ENCODE data around the gene FAM200B. TPM values are rescaled to one million over a fixed set of nuclear protein-coding genes. Genes with fewer than 3 reads are reported as not detected.
A peak's percentile ranks its signal among the peaks of the same experiment; 100 is the strongest.

The FAM200B gene
- total RNA-seq, 4 donors from 2014 or later = 40.4 to 88.5 (median 71.2) TPM

DNA sequence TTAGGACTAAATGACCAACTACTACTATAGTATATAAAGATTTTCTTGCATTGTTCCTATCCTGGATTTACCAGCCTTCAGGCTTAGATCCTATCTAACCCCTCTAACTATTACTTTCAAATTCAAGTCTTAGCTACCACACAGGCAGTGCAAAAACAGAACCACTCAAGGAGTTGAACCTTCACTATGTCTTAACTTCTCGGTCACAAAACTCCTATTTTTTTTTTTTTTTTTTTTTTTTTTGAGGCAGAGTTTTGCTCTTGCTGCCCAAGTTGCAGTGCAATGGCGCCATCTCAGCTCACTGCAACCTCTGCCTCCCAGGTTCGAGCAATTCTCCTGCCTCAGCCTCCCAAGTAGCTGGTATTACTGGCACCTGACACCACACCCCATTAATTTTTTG, 6.3 kb upstream of the FAM200B start:
- TF ChIP-seq POLR2AphosphoS5 (IDR thresholded peaks at IDR 0.05) (no peak), POLR2A (IDR thresholded peaks at IDR 0.05; ENCODE audit: low read depth) (no peak), EP300 (IDR thresholded peaks at IDR 0.05) (no peak)
- TF ChIP-seq, protein P1, sequence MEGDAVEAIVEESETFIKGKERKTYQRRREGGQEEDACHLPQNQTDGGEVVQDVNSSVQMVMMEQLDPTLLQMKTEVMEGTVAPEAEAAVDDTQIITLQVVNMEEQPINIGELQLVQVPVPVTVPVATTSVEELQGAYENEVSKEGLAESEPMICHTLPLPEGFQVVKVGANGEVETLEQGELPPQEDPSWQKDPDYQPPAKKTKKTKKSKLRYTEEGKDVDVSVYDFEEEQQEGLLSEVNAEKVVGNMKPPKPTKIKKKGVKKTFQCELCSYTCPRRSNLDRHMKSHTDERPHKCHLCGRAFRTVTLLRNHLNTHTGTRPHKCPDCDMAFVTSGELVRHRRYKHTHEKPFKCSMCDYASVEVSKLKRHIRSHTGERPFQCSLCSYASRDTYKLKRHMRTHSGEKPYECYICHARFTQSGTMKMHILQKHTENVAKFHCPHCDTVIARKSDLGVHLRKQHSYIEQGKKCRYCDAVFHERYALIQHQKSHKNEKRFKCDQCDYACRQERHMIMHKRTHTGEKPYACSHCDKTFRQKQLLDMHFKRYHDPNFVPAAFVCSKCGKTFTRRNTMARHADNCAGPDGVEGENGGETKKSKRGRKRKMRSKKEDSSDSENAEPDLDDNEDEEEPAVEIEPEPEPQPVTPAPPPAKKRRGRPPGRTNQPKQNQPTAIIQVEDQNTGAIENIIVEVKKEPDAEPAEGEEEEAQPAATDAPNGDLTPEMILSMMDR (IDR thresholded peaks at IDR 0.05) = no peak

DNA sequence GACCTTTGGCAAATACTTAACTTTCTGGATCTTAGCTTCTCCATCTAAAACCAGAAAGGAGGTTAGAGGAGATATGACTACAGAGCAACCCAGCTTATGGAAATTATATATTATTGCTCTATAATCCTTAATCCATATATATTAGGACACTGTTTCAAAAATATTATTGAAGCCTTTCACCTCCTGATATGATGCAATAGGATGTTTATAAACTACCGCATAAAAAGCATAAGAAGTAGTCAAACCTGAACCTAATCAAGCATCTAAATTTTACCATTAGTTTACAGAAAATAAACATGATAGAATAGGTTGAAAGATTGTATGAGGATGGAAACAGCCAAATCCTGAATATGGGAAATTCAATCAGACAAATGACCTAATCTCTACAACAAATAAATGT, 5.6 kb upstream of the FAM200B start:
- WGBS = 95% methylated on average over 1 of the region's 1 CpG
- H3K36me3 ChIP-seq = no peaks in the 10 kb centered on the region
- H3K27me3 ChIP-seq = no peaks in the 10 kb centered on the region
- TF ChIP-seq POLR2AphosphoS5 (IDR thresholded peaks at IDR 0.05) = no peak
- no peak for TF ChIP-seq EP300 (IDR thresholded peaks at IDR 0.05)
- no peak for TF ChIP-seq POLR2A (IDR thresholded peaks at IDR 0.05; ENCODE audit: low read depth)
- TF ChIP-seq, protein P1 (IDR thresholded peaks at IDR 0.05) = no peak
- H3K27ac ChIP-seq (replicated peaks in 1 of 4) = no peak overlapping the region
- no peak for DNase-seq (ENCODE audit: extremely low spot score)
- H3K4me3 ChIP-seq = no peak overlapping the region
- no peaks in the 10 kb centered on the region for H3K9me3 ChIP-seq
- H3K4me1 ChIP-seq = peaks cover 2 to 3% (median 3%) of the 10 kb centered on the region in 4 donors
- intact Hi-C loops (cut with DNase I) = no loop called here

More for the DNA sequence above, 6.3 kb upstream of the FAM200B start:
- no peaks in the 10 kb centered on the region for H3K9me3 ChIP-seq
- no peak overlapping the region for H3K4me3 ChIP-seq
- H3K27ac ChIP-seq (replicated peaks in 1 of 4) = no peak overlapping the region
- H3K4me1 ChIP-seq = no peaks in the 10 kb centered on the region
- H3K27me3 ChIP-seq = no peaks in the 10 kb centered on the region
- no peak for DNase-seq (ENCODE audit: extremely low spot score)
- 95% methylated on average over 3 of the region's 3 CpGs for WGBS
- intact Hi-C loops (cut with DNase I) = no loop called here
- H3K36me3 ChIP-seq = no peaks in the 10 kb centered on the region

DNA sequence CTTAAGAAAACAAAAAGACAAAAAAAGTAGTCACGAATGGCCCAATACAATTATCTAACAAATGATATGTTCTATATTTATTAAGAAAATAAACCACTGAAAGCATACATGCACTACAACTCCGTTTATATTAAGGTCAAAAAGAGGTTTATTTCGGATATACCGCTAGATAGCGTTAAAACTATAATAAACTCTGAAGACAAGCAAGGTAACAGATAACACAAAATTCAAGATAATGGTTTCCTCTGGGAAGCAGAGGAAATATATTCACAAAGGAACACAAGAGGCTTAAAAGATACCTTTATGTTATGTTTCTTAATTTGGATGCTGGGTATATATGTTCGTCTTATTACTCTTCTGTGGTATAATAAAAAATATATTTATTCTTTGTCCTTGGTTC, 4.7 kb upstream of the FAM200B start:
- TF ChIP-seq, protein P1 (IDR thresholded peaks at IDR 0.05) = no peak
- TF ChIP-seq POLR2A (IDR thresholded peaks at IDR 0.05; ENCODE audit: low read depth) = no peak
- TF ChIP-seq EP300 (IDR thresholded peaks at IDR 0.05) = no peak
- TF ChIP-seq POLR2AphosphoS5 (IDR thresholded peaks at IDR 0.05) = no peak
- no peak for DNase-seq (ENCODE audit: extremely low spot score)
- peaks cover 5 to 7% (median 6%) of the 10 kb centered on the region in 4 donors for H3K4me1 ChIP-seq
- H3K27me3 ChIP-seq = no peaks in the 10 kb centered on the region
- no peak overlapping the region for H3K27ac ChIP-seq (replicated peaks in 1 of 4)
- H3K36me3 ChIP-seq = no peaks in the 10 kb centered on the region
- no peaks in the 10 kb centered on the region for H3K9me3 ChIP-seq
- intact Hi-C loops (cut with DNase I) = no loop called here
- WGBS = 92% methylated on average over 6 of the region's 6 CpGs
- no peak overlapping the region for H3K4me3 ChIP-seq

DNA sequence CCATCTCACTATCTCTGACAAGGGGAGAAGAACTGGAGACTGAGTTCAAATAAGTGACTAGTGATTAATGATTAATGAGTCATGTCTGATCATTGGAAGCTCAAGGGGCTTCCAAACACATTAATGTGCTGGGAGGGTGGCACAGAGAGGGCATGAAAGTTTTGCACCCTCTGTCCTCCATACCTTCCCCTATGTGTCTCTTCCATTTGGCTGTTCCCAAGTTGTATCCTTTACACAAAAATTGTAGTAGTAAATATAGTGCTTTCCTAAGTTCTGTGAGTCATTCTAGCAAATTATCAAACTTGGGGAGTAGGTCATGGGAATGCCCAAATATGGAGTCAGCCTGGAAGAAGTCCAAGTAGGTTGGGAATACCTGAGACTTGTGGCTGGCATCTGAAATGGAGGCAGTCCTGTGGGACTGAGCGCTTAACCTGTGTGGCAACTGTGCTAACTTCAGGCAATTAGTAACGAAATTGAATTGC, 4.1 kb upstream of the FAM200B start:
- Histone ChIP-seq H3K27me3 (no peaks in the 10 kb centered on the region), H3K4me1 (peaks cover 6 to 11% (median 10%) of the 10 kb centered on the region in 4 donors), H3K27ac (replicated peaks in 1 of 4) (no peak overlapping the region), H3K36me3 (no peaks in the 10 kb centered on the region), H3K4me3 (no peak overlapping the region), H3K9me3 (no peaks in the 10 kb centered on the region)
- 100% methylated on average over 2 of the region's 2 CpGs for WGBS
- TF ChIP-seq POLR2AphosphoS5 (IDR thresholded peaks at IDR 0.05) (no peak), POLR2A (IDR thresholded peaks at IDR 0.05; ENCODE audit: low read depth) (no peak), EP300 (IDR thresholded peaks at IDR 0.05) (no peak)
- TF ChIP-seq, protein P1 (IDR thresholded peaks at IDR 0.05) = no peak
- intact Hi-C loops (cut with DNase I) = no loop called here
- DNase-seq (ENCODE audit: extremely low spot score) = no peak

DNA sequence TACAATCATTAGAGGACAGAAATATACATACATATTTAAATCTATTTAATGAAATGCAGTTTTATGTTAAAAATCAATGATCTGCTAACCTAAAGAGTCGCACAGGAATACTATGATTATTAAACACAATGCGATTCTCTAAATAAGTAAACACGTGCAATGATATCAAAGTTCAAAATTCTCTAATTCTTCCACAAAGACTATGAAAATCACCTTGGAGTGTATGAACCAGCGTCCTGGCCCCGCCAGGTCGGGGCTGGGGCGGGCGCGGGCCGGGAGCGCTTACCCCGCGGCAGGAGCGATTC, 608 bp upstream of the FAM200B start:
- 2% methylated on average over 10 of the region's 14 CpGs for WGBS
- H3K4me1 ChIP-seq = peaks cover 14 to 33% (median 31%) of the 10 kb centered on the region in 4 donors
- peak overlapping the region; percentile 87 to 93 (median 92) for H3K27ac ChIP-seq (replicated peaks in 1 of 4)
- H3K9me3 ChIP-seq = no peaks in the 10 kb centered on the region
- intact Hi-C loops (cut with DNase I) = no loop called here
- H3K4me3 ChIP-seq = peak overlapping the region; percentile 66 to 76 (median 74)
- TF ChIP-seq POLR2A (IDR thresholded peaks at IDR 0.05; ENCODE audit: low read depth) (no peak), EP300 (IDR thresholded peaks at IDR 0.05) (no peak), POLR2AphosphoS5 (IDR thresholded peaks at IDR 0.05) (no peak)
- TF ChIP-seq, protein P1 (IDR thresholded peaks at IDR 0.05) = no peak
- DNase-seq (ENCODE audit: extremely low spot score) = no peak
- H3K36me3 ChIP-seq = peaks cover 0 to 4% (median under 1%) of the 10 kb centered on the region in 4 donors
- no peaks in the 10 kb centered on the region for H3K27me3 ChIP-seq

Measured in esophagus muscularis mucosa (tissue), 4 donors.